K562 (cell line): ENCODE measurements around the gene TBXAS1. TPM values are rescaled to one million over a fixed set of nuclear protein-coding genes. Genes with fewer than 3 reads are reported as not detected.

ENCODE experiments used
- EGR1 ChIP-seq: fragments of 450-650 bp; conservative IDR thresholded peaks from 2 replicates; pipeline ENCODE4 v1.6.1; 2017; ENCODE audit warnings: mild to moderate bottlenecking
- NR2C1 ChIP-seq, 2 experiments: fragments of 450-650 bp; IDR thresholded peaks; 2 replicates each; pipeline ENCODE4 v1.6.1; 2017; ENCODE audit warnings: mild to moderate bottlenecking in 2 of 2, antibody characterized with exemption in 1 of 2, inconsistent platforms in 1 of 2, missing compliant biosample characterization in 1 of 2, missing genetic modification characterization in 1 of 2
- polyA plus RNA-seq, 8 experiments: library from polyadenylated mRNA; depleted of rRNA in 4 of 8; stranded (reverse) in 5 of 8; unstranded in 3 of 8; fragments of >200 nt; fragmentation: Nextera tagmentation in 2 of 8; fragmentation: Illumina TruSeq in 1 of 8; extraction: Ambion mirVana in 2 of 8; extraction: Trizol in 1 of 8; gene quantifications; 2 replicates each; pipeline versions ENCODE4 v1.2.1 to v1.2.3, GENCODE V29; 2011 to 2014; ENCODE audit warnings: inconsistent platforms in 1 of 8, missing spikeins in 1 of 8
- total RNA-seq, 7 experiments: library from RNA; depleted of rRNA in 6 of 7; stranded (reverse); fragments of >200 nt in 6 of 7; fragmentation: Illumina TruSeq in 2 of 7; extraction: Trizol in 2 of 7; gene quantifications; 2 replicates each; pipeline versions ENCODE4 v1.2.1 to v1.2.3, GENCODE V29; 2011 to 2021; ENCODE audit warnings: low replicate concordance in 1 of 7
- TF ChIP-seq, protein P1 (sequence below), 2 experiments: fragments of 450-650 bp; IDR thresholded peaks; 2 replicates each; pipeline ENCODE4 v1.6.1; 2016; ENCODE audit warnings: mild to moderate bottlenecking in 2 of 2, borderline replicate concordance in 1 of 2, low read depth in 1 of 2, moderate library complexity in 1 of 2

The TBXAS1 gene
- total and polyA plus RNA-seq, 9 of the 15 experiments (the other 6 are each of a cell fraction or from before 2014, with no cell fraction given), result 1.1 to 8.3 (median 1.9) TPM

- TF ChIP-seq NR2C1 (IDR thresholded peaks at IDR 0.05), result no peak
- no peak; the same call in 1 of the 2 replicates for TF ChIP-seq NR2C1 (tag; IDR thresholded peaks at IDR 0.05)
- TF ChIP-seq EGR1, result peak; percentile 84
- TF ChIP-seq, protein P1, sequence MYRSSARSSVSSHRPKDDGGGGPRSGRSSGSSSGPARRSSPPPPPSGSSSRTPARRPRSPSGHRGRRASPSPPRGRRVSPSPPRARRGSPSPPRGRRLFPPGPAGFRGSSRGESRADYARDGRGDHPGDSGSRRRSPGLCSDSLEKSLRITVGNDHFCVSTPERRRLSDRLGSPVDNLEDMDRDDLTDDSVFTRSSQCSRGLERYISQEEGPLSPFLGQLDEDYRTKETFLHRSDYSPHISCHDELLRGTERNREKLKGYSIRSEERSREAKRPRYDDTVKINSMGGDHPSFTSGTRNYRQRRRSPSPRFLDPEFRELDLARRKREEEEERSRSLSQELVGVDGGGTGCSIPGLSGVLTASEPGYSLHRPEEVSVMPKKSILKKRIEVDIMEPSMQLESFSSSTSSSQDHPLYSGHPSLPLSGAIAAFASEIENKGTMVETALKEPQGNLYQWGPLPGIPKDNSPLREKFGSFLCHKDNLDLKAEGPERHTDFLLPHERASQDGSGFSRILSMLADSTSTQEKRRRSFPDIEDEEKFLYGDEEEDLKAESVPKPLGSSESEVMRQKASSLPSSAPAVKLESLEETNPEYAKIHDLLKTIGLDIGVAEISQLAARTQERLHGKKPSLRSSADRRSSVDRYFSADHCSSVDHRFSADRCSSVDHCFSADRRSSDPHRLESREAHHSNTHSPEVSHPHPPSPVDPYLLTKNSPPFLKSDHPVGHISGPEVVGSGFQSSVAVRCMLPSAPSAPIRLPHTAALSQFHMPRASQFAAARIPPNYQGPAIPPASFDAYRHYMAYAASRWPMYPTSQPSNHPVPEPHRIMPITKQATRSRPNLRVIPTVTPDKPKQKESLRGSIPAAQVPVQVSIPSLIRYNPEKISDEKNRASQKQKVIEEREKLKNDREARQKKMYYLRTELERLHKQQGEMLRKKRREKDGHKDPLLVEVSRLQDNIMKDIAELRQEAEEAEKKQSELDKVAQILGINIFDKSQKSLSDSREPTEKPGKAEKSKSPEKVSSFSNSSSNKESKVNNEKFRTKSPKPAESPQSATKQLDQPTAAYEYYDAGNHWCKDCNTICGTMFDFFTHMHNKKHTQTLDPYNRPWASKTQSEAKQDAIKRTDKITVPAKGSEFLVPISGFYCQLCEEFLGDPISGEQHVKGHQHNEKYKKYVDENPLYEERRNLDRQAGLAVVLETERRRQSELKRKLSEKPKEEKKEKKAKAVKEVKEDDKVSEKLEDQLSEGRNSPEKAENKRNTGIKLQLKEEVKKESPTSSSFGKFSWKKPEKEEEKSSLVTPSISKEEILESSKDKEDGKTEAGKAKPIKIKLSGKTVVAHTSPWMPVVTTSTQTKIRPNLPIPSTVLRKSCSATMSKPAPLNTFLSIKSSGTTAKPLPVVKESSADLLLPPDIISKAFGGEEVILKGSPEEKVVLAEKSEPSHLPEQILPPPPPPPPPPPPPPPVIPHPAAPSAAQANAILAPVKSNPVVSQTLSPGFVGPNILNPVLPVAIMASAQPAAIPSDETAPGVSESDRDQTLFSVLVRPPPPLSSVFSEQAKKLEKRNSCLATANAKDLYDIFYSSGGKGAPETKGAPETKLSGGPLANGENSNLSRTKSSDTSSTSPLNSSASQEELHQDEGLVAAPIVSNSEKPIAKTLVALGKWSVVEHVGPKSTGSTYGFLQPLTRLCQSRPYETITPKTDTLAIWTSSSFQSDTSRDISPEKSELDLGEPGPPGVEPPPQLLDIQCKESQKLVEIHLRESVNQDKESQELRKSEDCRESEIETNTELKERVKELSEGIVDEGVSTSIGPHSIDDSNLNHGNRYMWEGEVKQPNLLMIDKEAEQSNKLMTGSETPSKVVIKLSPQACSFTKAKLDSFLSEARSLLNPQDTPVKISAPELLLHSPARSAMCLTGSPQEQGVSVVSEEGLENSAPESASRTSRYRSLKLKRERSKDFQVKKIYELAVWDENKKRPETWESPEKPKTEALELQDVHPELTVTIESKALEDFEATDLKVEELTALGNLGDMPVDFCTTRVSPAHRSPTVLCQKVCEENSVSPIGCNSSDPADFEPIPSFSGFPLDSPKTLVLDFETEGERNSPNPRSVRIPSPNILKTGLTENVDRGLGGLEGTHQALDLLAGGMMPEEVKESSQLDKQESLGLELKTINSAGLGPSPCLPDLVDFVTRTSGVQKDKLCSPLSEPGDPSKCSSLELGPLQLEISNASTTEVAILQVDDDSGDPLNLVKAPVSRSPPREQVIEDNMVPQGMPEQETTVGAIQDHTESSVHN (IDR thresholded peaks at IDR 0.05; ENCODE audit: borderline replicate concordance in 1 of 2, low read depth in 1 of 2), result 0 out of 4 replicates have a peak, but pooled peaks of 1 of the 2 experiments have one; percentile 25
Observed at GRCh38 chr7:139936760-139937310, 107.8 kb downstream of the TBXAS1 start (continued).
